Fibroblast of mammary gland (primary cell): ENCODE measurements around the gene KIF3B.
"Not testable (repeated sequence)": the region's sequence is repeated elsewhere in the genome, so short reads cannot be mapped to it uniquely, and the experiment has no call there.

Experiments
- DNase-seq: peaks from one replicate; pipeline ENCODE4 v3.0.0-alpha.2; 2010; ENCODE audit warnings: low read depth
- H3K4me3 ChIP-seq: 2 replicates; pipeline ENCODE4 v1.5.1; 2011; ENCODE audit warnings: low read depth, mild to moderate bottlenecking, low read length, moderate library complexity; ENCODE audit not compliant: control insufficient read depth
- TF ChIP-seq, protein P1 (sequence below): conservative IDR thresholded peaks from 2 replicates; pipeline ENCODE4 v1.5.1; 2011; ENCODE audit warnings: low read depth, low read length, inconsistent platforms; ENCODE audit not compliant: control insufficient read depth, insufficient read depth

KIF3B gene

DNA sequence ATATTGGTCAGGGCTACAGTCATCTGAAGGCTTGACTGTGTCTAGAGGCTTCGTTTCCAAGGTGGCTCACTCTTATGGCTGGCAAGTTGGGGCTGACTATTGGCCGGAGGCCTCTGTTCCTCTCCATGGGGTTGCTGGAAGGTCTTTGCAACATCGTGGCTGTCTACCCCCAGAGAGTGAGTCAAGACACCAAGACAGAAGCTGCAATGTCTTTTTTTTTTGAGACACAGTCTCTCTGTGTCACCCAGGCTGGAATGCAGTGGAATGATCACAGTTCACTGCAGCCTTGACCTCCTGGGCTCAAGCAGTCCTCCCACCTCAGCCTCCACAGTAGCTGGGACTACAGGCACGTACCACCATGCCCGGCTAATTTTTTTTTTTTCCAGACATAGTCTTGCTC is 29.4 kb upstream of the KIF3B start:
- TF ChIP-seq, protein P1, sequence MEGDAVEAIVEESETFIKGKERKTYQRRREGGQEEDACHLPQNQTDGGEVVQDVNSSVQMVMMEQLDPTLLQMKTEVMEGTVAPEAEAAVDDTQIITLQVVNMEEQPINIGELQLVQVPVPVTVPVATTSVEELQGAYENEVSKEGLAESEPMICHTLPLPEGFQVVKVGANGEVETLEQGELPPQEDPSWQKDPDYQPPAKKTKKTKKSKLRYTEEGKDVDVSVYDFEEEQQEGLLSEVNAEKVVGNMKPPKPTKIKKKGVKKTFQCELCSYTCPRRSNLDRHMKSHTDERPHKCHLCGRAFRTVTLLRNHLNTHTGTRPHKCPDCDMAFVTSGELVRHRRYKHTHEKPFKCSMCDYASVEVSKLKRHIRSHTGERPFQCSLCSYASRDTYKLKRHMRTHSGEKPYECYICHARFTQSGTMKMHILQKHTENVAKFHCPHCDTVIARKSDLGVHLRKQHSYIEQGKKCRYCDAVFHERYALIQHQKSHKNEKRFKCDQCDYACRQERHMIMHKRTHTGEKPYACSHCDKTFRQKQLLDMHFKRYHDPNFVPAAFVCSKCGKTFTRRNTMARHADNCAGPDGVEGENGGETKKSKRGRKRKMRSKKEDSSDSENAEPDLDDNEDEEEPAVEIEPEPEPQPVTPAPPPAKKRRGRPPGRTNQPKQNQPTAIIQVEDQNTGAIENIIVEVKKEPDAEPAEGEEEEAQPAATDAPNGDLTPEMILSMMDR = no peak
- DNase-seq = no peak
- no peak overlapping the region for H3K4me3 ChIP-seq

DNA sequence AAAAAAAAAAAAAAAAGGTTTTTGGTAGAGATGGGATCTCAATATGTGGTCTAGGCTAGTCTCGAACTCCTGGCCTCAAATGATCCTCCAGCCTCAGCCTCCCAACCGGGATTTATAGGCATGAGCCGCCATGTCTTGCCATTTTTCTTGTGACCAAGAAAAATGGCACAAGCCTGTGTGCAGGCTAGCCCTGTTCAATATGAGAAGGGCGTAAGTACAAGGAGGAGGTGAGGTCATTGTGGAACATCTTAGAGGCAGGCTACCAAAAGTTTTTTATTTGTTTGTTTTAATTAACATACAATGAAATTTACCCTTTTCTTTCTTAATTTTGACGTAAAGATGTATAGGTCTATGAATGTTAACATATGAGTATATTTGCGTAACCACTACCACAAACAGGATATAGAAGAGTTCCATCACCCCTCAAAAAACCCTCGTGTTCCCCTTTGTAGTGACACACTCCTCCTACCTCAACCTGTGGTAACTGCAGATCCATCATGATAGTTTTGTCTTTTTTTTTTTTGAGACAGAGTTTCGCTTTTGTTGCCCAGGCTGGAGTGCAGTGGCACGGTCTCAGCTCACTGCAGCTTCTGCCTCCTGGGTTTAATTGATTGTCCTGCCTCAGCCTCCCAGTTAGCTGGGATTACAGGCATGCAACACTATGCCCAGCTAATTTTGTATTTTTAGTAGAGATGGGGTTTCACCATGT is 28.3 kb upstream of the KIF3B start:
- no peak overlapping the region for H3K4me3 ChIP-seq
- DNase-seq = no peak
- TF ChIP-seq, protein P1 = no peak

DNA sequence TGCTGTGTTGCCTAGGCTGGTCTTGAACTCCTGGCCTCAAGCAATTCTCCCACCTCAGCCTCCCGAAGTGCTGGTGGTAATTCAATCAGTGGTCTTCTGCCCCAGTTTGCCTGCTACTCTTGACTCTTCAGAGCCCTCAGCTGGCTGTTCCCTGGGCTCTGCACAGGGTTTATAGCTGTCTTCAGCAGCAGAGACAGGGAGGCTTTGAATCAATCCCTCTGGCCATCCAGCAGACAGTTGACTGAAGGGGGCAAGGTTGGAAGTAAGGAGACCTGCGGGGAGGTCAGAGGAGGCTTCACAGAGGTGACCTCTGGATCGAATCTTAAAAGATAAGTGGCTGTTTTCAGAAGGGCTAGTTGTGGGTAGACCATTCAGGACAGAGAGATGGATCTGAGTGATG is 26.0 kb upstream of the KIF3B start:
- no peak overlapping the region for H3K4me3 ChIP-seq
- DNase-seq = no peak
- TF ChIP-seq, protein P1 = no peak

DNA sequence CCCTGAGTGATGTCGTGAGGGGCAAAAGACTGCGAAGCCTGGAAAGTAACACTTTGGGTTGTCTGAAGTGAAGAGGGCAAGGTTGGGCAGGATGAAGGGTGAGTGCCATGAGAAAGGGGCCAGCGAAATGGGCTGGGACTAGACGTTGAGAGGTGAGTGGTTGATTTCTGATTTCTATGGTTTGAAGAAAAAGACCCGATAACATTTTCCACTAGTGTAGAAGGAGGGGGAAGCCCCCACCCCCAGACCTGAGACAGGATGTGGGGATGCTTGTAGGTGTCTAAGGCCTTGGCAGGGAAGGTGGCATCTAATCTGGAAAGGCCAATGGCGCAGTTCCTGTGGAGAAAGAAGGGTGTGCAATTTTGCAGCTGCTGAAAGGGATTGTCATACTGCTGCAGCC is 25.3 kb upstream of the KIF3B start:
- DNase-seq = no peak
- TF ChIP-seq, protein P1 = no peak
- H3K4me3 ChIP-seq = no peak overlapping the region

DNA sequence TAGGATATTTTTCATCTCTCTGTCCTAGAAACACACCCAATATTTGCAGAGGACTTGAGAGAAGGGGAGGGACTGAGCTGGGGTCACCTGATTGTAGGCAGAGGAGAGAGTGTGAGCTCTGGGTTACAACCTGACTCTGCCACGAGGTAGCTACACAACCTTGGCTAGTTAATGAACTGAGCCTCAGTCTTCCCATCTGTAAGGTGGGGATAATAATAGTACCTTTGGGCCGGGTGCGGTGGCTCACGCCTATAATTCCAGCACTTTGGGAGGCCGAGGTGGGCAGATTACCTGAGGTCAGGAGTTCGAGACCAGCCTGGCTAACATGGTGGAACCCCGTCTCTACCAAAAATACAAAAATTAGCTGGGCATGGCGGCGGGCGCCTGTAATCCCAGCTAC is 16.5 kb upstream of the KIF3B start:
- H3K4me3 ChIP-seq, DNase-seq: not testable (repeated sequence)

DNA sequence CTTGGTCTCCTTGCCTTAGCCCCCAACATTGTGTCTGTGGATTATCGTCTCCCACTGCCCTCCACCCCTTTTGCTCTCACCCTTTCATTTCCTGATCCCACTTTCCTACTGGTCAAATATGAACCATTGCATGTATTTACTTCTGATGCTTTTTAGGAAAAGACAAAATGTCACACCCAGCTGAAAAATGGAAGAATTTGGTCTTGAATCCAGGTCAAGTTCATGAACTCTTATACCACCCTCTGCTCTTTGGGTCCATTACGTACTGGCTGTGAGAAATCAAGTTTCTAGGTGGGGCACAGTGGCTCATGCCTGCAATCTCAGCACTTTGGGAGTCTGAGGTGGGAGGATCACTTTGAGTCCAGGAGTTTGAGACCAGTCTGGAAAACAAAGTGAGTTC is 15.8 kb upstream of the KIF3B start:
- TF ChIP-seq, protein P1 = no peak
- no peak overlapping the region for H3K4me3 ChIP-seq
- no peak for DNase-seq

DNA sequence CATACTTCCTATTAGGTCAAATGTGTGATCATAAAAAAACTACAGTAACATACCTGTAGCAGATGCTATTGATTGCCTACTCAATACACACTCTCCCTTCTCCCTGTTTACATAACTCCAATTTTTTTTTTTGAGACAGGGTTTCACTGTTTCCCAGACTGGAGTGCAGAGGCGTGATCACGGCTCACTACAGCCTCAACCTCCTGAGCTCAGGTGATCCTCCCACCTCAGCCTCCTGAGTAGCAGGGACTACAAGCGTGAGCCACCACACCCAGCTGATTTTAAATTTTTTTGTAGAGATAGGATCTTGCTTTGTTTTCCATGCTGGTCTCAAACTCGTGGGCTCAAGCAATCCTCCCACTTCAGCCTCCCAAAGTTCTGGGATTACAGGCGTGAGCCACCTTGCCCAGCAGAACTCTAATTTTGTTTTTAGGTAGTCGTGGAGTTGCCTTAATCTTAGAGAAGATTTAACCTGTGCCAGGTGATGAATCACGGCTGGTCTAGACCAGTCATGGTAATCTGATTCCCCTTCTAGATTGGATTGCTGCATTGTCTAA is 14.0 kb upstream of the KIF3B start:
- TF ChIP-seq, protein P1 = no peak
- DNase-seq = no peak
- H3K4me3 ChIP-seq = no peak overlapping the region
